H1 (cell line): ENCODE data around the gene TSR1. TPM values are rescaled to one million over a fixed set of nuclear protein-coding genes. Genes with fewer than 3 reads are reported as not detected.
A peak's percentile ranks its signal among the peaks of the same experiment; 100 is the strongest.

Experiments used
- CTCF ChIA-PET: fragments of 300-600 bp; sonication (Branson Sonifier 250); formaldehyde crosslinking; loops from one replicate; lab custom pipeline; 2021; ENCODE audit not compliant: partially characterized antibody; lab: Charles Lee
- POLR2A ChIA-PET: fragments of 300-600 bp; sonication (Branson Sonifier 250); formaldehyde crosslinking; loops from one replicate; lab custom pipeline; 2021; ENCODE audit warnings: inconsistent platforms; ENCODE audit not compliant: partially characterized antibody; lab: Charles Lee
- DNase-seq, 2 experiments: peaks; one replicate each; pipeline versions ENCODE4 v3.0.0 to v3.0.0-alpha.2; 2010 to 2022; ENCODE audit warnings: low spot score in 2 of 2, low read depth in 1 of 2, mixed read lengths in 1 of 2
- FAIRE-seq: peaks from 2 replicates; lab custom pipeline; 2011; peaks lifted over from hg19 to GRCh38; lab: Jason Lieb, UNC
- H2AFZ ChIP-seq: 2 replicates; pipeline ENCODE4 v1.8.1; 2012; ENCODE audit warnings: low read length, inconsistent platforms
- H2AK5ac ChIP-seq: 2 replicates; pipeline ENCODE4 v1.6.1; 2013; ENCODE audit warnings: low read depth, low read length
- H2BK120ac ChIP-seq: replicated peaks from 2 replicates; pipeline ENCODE3; 2013; ENCODE audit warnings: low read depth, low read length, inconsistent platforms
- H2BK12ac ChIP-seq: 2 replicates; pipeline ENCODE4 v1.6.1; 2013; ENCODE audit warnings: low read depth, low read length
- H2BK15ac ChIP-seq: 2 replicates; pipeline ENCODE4 v1.6.1; 2013; ENCODE audit warnings: low read length
- H2BK20ac ChIP-seq: 2 replicates; pipeline ENCODE4 v1.6.1; 2013; ENCODE audit warnings: low read length
- H2BK5ac ChIP-seq: 2 replicates; pipeline ENCODE4 v1.6.1; 2013; ENCODE audit warnings: low read depth, low read length
- H3K14ac ChIP-seq: 2 replicates; pipeline ENCODE4 v1.6.1; 2013; ENCODE audit warnings: inconsistent platforms; ENCODE audit not compliant: insufficient read length
- H3K18ac ChIP-seq: 2 replicates; pipeline ENCODE4 v1.6.1; 2013; ENCODE audit warnings: low read length; ENCODE audit errors: extremely low read depth
- H3K23ac ChIP-seq: 2 replicates; pipeline ENCODE4 v1.6.1; 2013; ENCODE audit warnings: inconsistent platforms; ENCODE audit not compliant: insufficient read length
- H3K23me2 ChIP-seq: 2 replicates; pipeline ENCODE4 v1.6.1; 2013; ENCODE audit warnings: low read depth, low read length
- H3K27ac ChIP-seq: 2 replicates; pipeline ENCODE4 v1.6.1; 2011; ENCODE audit warnings: low read depth, low read length, inconsistent platforms
- H3K27me3 ChIP-seq, 4 experiments: replicated peaks in 1 of 4; 1 replicate in 1 of 4; 2 replicates in 3 of 4; pipeline versions ENCODE4 v1.6.1 to v1.8.1; 2011 to 2013; ENCODE audit warnings: low read length in 3 of 4, mild to moderate bottlenecking in 3 of 4, inconsistent platforms in 2 of 4, mixed read lengths in 2 of 4, moderate library complexity in 1 of 4; ENCODE audit not compliant: control insufficient read depth in 3 of 4, insufficient read depth in 3 of 4; ENCODE audit errors: extremely low read depth in 1 of 4
- H3K36me3 ChIP-seq, 4 experiments: 2 replicates each; pipeline versions ENCODE4 v1.6.1 to v1.8.1; 2011 to 2013; ENCODE audit warnings: mild to moderate bottlenecking in 4 of 4, low read length in 3 of 4, moderate library complexity in 2 of 4, control low read depth in 1 of 4, inconsistent platforms in 1 of 4; ENCODE audit not compliant: insufficient read depth in 4 of 4, control insufficient read depth in 2 of 4
- H3K4ac ChIP-seq: replicated peaks from 2 replicates; pipeline ENCODE3; 2013; ENCODE audit warnings: low read length, low read depth, mixed read lengths, inconsistent platforms; ENCODE audit not compliant: insufficient read length
- H3K4me1 ChIP-seq, 4 experiments: replicated peaks in 1 of 4; 1 replicate in 1 of 4; 2 replicates in 3 of 4; pipeline versions ENCODE4 v1.6.1 to v1.8.1; 2011 to 2013; ENCODE audit warnings: low read length in 3 of 4, inconsistent platforms in 2 of 4, mixed read lengths in 1 of 4; ENCODE audit not compliant: insufficient read depth in 4 of 4, control insufficient read depth in 3 of 4
- H3K4me2 ChIP-seq, 2 experiments: 2 replicates each; pipeline versions ENCODE4 v1.6.1 to v1.8.1; 2011 to 2013; ENCODE audit warnings: low read depth in 2 of 2, low read length in 2 of 2, control low read depth in 1 of 2, inconsistent platforms in 1 of 2, mild to moderate bottlenecking in 1 of 2; ENCODE audit not compliant: insufficient read depth in 1 of 2
- H3K4me3 ChIP-seq, 4 experiments: fragments of 200-600, 300-600 bp in 1 of 4; sonication (generic), shearing (Covaris generic), sonication (Bioruptor Twin) in 1 of 4; 2 replicates each; pipeline versions ENCODE4 v1.5.1 to v1.8.1; 2011 to 2016; ENCODE audit warnings: low read length in 4 of 4, low read depth in 3 of 4, control low read depth in 2 of 4, inconsistent platforms in 2 of 4, mild to moderate bottlenecking in 2 of 4, mixed read lengths in 1 of 4, moderate library complexity in 1 of 4; ENCODE audit not compliant: insufficient read depth in 2 of 4; ENCODE audit errors: extremely low read depth in 1 of 4
- H3K56ac ChIP-seq: replicated peaks from 2 replicates; pipeline ENCODE3; 2013; ENCODE audit warnings: low read depth, mild to moderate bottlenecking, mixed read lengths, low read length, inconsistent platforms; ENCODE audit not compliant: insufficient read length
- H3K79me1 ChIP-seq: 2 replicates; pipeline ENCODE4 v1.6.1; 2013; ENCODE audit warnings: low read depth, low read length, control low read depth
- H3K79me2 ChIP-seq, 2 experiments: 2 replicates each; pipeline versions ENCODE4 v1.6.1 to v1.8.1; 2012 to 2013; ENCODE audit warnings: low read length in 2 of 2, mild to moderate bottlenecking in 2 of 2, inconsistent platforms in 1 of 2; ENCODE audit not compliant: insufficient read depth in 2 of 2, control insufficient read depth in 1 of 2
- H3K9ac ChIP-seq, 4 experiments: replicated peaks in 1 of 4; 1 replicate in 1 of 4; 2 replicates in 3 of 4; pipeline versions ENCODE4 v1.6.1 to v1.8.1; 2011 to 2013; ENCODE audit warnings: low read depth in 3 of 4, low read length in 3 of 4, control low read depth in 2 of 4, mild to moderate bottlenecking in 2 of 4, moderate library complexity in 2 of 4, inconsistent platforms in 1 of 4; ENCODE audit errors: extremely low read depth in 1 of 4
- H3K9me3 ChIP-seq, 2 experiments: 2 replicates each; pipeline versions ENCODE4 v1.6.1 to v1.8.1; 2012 to 2013; ENCODE audit warnings: mild to moderate bottlenecking in 2 of 2, moderate library complexity in 2 of 2, control low read depth in 1 of 2, inconsistent platforms in 1 of 2, low read depth in 1 of 2, low read length in 1 of 2, mixed read lengths in 1 of 2; ENCODE audit not compliant: insufficient read depth in 2 of 2
- H4K20me1 ChIP-seq, 2 experiments: replicated peaks in 1 of 2; 2 replicates each; pipeline versions ENCODE3 to v1.8.1; 2011 to 2013; ENCODE audit warnings: inconsistent platforms in 2 of 2, low read length in 2 of 2, mild to moderate bottlenecking in 1 of 2; ENCODE audit not compliant: insufficient read depth in 2 of 2, control insufficient read depth in 1 of 2
- H4K5ac ChIP-seq: 2 replicates; pipeline ENCODE4 v1.6.1; 2013; ENCODE audit warnings: low read length, low read depth, mixed read lengths, inconsistent platforms; ENCODE audit not compliant: insufficient read length
- H4K8ac ChIP-seq: 2 replicates; pipeline ENCODE4 v1.8.0; 2013; ENCODE audit warnings: mild to moderate bottlenecking, moderate library complexity, low read length, inconsistent platforms; ENCODE audit not compliant: insufficient read depth; ENCODE audit errors: extremely low read depth
- H4K91ac ChIP-seq: replicated peaks from 2 replicates; pipeline ENCODE3; 2013; ENCODE audit warnings: low read length, mixed read lengths, inconsistent platforms; ENCODE audit not compliant: insufficient read length
- BCL11A ChIP-seq, 2 experiments: IDR thresholded peaks; one replicate each; pipeline ENCODE4 v1.6.1; 2011; ENCODE audit warnings: low read depth in 2 of 2, low read length in 2 of 2, mild to moderate bottlenecking in 2 of 2
- CHD1 ChIP-seq: IDR thresholded peaks from 2 replicates; pipeline ENCODE4 v1.6.1; 2012; ENCODE audit warnings: low read depth, low read length, improper control_type of control experiment
- CTBP2 ChIP-seq: IDR thresholded peaks from 2 replicates; pipeline ENCODE4 v1.7.0; 2011; ENCODE audit warnings: borderline replicate concordance, mild to moderate bottlenecking, moderate library complexity, mixed read lengths, low read length; ENCODE audit not compliant: insufficient read depth, insufficient read length
- EGR1 ChIP-seq: IDR thresholded peaks from 2 replicates; pipeline ENCODE4 v1.6.1; 2011; ENCODE audit warnings: low read depth, low read length, borderline replicate concordance
- GTF2F1 ChIP-seq: IDR thresholded peaks from 2 replicates; pipeline ENCODE4 v1.6.1; 2012; ENCODE audit warnings: low read depth, low read length, improper control_type of control experiment, borderline replicate concordance
- HDAC6 ChIP-seq: IDR thresholded peaks from one replicate; pipeline ENCODE4 v1.7.1; 2012; ENCODE audit warnings: low read depth, mild to moderate bottlenecking, inconsistent platforms, low read length, moderate library complexity
- KDM5A ChIP-seq: fragments of 200-600 bp; IDR thresholded peaks from 2 replicates; pipeline ENCODE4 v1.7.1; 2012; ENCODE audit warnings: mild to moderate bottlenecking, low read length, inconsistent platforms, mixed read lengths
- MAFK ChIP-seq: IDR thresholded peaks from 2 replicates; pipeline ENCODE4 v1.6.1; 2012; ENCODE audit warnings: low read depth, mild to moderate bottlenecking, improper control_type of control experiment, low read length
- POLR2A ChIP-seq, 2 experiments: IDR thresholded peaks; 1 replicate in 1 of 2; 2 replicates in 1 of 2; pipeline ENCODE4 v1.6.1; 2011; ENCODE audit warnings: low read depth in 2 of 2, low read length in 2 of 2, mild to moderate bottlenecking in 2 of 2; ENCODE audit errors: control extremely low read depth in 1 of 2
- SIRT6 ChIP-seq: IDR thresholded peaks from one replicate; pipeline ENCODE4 v1.7.1; 2012; ENCODE audit warnings: low read length, inconsistent platforms
- TAF7 ChIP-seq: optimal IDR thresholded peaks from 2 replicates; pipeline ENCODE3; 2011; ENCODE audit warnings: low read depth, mild to moderate bottlenecking, inconsistent platforms, low read length, moderate library complexity, borderline replicate concordance
- WGBS, 2 experiments: shearing (Covaris generic) in 1 of 2; methylation state at CpG; one replicate each; pipeline versions ENCODE4 v1.1.6 to v1.1.7; 2013 to 2015; ENCODE audit warnings: low lambda C conversion rate in 2 of 2, mixed read lengths in 2 of 2, inconsistent platforms in 1 of 2, low coverage in 1 of 2, missing lambda C conversion rate in 1 of 2; ENCODE audit not compliant: insufficient replicate concordance in 2 of 2, insufficient coverage in 1 of 2, insufficient read length in 1 of 2; ENCODE audit errors: extremely low coverage in 1 of 2, missing lambda C conversion rate in 1 of 2; 5-methylcytosine and 5-hydroxymethylcytosine counted together
- polyA plus RNA-seq, 7 experiments: library from polyadenylated mRNA; depleted of rRNA in 3 of 7; stranded (reverse) in 5 of 7; unstranded in 2 of 7; fragments of >200 nt in 5 of 7; fragments of 200-250 nt in 2 of 7; gene quantifications; 1 replicate in 5 of 7; 2 replicates in 1 of 7; 4 replicates in 1 of 7; pipeline versions ENCODE4 v1.2.1 to v1.2.3, GENCODE V29; 2011 to 2013; ENCODE audit warnings: missing spikeins in 2 of 7, mixed read lengths in 2 of 7
- total RNA-seq: library from RNA; stranded (reverse); fragmentation: NEBNext Ultra II Directional; extraction: Animal tissue kit (Norgen Biotek cat#: 25700); gene quantifications from 2 replicates; pipeline ENCODE4 v1.2.1, GENCODE V29; 2021
- TF ChIP-seq, protein P1 (sequence below): IDR thresholded peaks from 2 replicates; pipeline ENCODE4 v1.6.1; 2012; ENCODE audit warnings: inconsistent platforms

TSR1 gene
- total and polyA plus RNA-seq, 2 of the 8 experiments (the other 6 are each of a cell fraction or from before 2014, with no cell fraction given) = 14.5 to 69.7 TPM

DNA sequence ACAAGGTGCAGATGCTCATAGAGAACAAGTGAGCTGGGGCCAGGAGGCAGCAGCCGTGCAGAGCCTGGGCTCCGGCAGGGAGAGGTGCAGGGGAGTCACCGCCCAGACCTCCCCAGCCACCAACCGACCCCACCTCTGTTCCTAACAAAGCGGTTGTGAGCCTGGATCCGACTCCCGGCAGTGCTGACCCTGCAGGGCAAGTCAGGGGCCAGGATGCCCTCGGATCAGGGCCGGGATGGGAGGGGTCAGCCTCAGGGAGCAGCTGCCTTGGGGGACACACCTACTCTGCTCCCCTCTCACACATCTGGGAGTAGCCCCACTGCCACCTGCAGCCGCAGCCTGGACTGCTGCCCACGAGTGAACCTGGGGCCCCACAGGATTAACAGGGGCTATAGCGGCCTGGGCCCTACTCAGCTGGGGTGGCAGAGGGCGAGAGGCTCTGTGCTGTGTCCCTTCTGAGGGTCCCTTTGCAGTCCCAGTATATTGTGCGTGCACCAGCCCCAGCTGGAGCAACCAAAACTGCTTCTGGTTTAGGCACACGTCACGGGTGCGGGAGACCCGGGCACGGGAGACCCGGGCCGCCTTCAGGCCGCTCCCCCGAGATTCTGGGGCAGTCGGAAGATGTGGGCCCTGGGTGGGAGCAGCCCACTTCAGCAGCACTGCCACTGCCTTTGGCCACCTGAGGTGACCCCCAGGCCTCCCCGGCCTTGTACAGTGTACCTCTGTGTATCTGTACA, 43.4 kb upstream of the TSR1 start:
- no peak for FAIRE-seq
- no peak overlapping the region for H3K9ac ChIP-seq
- TF ChIP-seq, protein P1, sequence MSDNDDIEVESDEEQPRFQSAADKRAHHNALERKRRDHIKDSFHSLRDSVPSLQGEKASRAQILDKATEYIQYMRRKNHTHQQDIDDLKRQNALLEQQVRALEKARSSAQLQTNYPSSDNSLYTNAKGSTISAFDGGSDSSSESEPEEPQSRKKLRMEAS = no peak
- TF ChIP-seq TAF7 = no peak
- TF ChIP-seq SIRT6 = no peak
- TF ChIP-seq BCL11A (IDR thresholded peaks at IDR 0.05; ENCODE audit: low read depth in 2 of 2, low read length in 2 of 2) = no peak
- TF ChIP-seq GTF2F1 = no peak
- no peak for TF ChIP-seq HDAC6
- TF ChIP-seq MAFK = no peak
- TF ChIP-seq CHD1 = no peak
- no peak for TF ChIP-seq EGR1
- no peak for TF ChIP-seq CTBP2
- TF ChIP-seq POLR2A (IDR thresholded peaks at IDR 0.05; ENCODE audit: control extremely low read depth in 1 of 2, low read depth in 2 of 2, low read length in 2 of 2) = no peak
- no peak for TF ChIP-seq KDM5A

More for the DNA sequence above, 43.4 kb upstream of the TSR1 start:
- H2AFZ ChIP-seq = no peak overlapping the region
- no peak for DNase-seq
- peak overlapping the region; percentile 30; the same call in 1 of the 2 replicates for H2BK5ac ChIP-seq
- H3K18ac ChIP-seq = no peak overlapping the region
- H4K91ac ChIP-seq = no peak overlapping the region
- WGBS, 2 experiments = 96% methylated on average over 24 of the region's 25 CpGs; no CpG with 5 or more reads in 1 of the 2 experiments
- no peak overlapping the region for H3K4ac ChIP-seq
- no peaks in the 10 kb centered on the region for H3K23me2 ChIP-seq
- no peak overlapping the region for H2BK12ac ChIP-seq
- no peaks in the 10 kb centered on the region for H3K9me3 ChIP-seq
- no peaks in the 10 kb centered on the region for H3K27me3 ChIP-seq
- no peak overlapping the region for H3K27ac ChIP-seq
- no peaks in the 10 kb centered on the region; the same call in 1 of the 2 replicates for H3K79me1 ChIP-seq
- no peak overlapping the region for H3K56ac ChIP-seq
- peaks cover 2% of the 10 kb centered on the region in 2 experiments for H4K20me1 ChIP-seq
- ChIA-PET POLR2A (interaction anchor here (0.9 to 15.4 kb wide), 5 partner anchors 16 to 48 kb away, joined by 4 to 193 read pairs (median 7); partner anchors contain the start of genes MNT, SGSM2 and TSR1), CTCF (interaction anchor here (1.0 to 11.8 kb wide), 6 partner anchors 8 to 39 kb away, joined by 3 to 216 read pairs (median 43); partner anchors contain the start of gene MNT)
- H3K23ac ChIP-seq = no peak overlapping the region
- H4K8ac ChIP-seq = no peak overlapping the region
- peaks cover 0 to 3% (median under 1%) of the 10 kb centered on the region in 4 experiments; a peak in 4 of 7 replicates for H3K4me1 ChIP-seq
- H3K4me3 ChIP-seq = no peak overlapping the region
- no peak overlapping the region for H3K4me2 ChIP-seq
- H2BK20ac ChIP-seq = no peak overlapping the region
- no peak overlapping the region for H2BK15ac ChIP-seq
- no peak overlapping the region for H4K5ac ChIP-seq
- H3K79me2 ChIP-seq = no peaks in the 10 kb centered on the region
- no peak overlapping the region for H2BK120ac ChIP-seq
- H2AK5ac ChIP-seq = no peak overlapping the region
- no peak overlapping the region for H3K14ac ChIP-seq
- peaks cover 0 to 8% (median 5%) of the 10 kb centered on the region in 4 experiments; a peak in 5 of 8 replicates for H3K36me3 ChIP-seq
